ENCODE measurements around the gene FBXL20.
"Not testable (repeated sequence)": the region's sequence is repeated elsewhere in the genome, so short reads cannot be mapped to it uniquely, and the experiment has no call there.

- not testable (repeated sequence) for TF ChIP-seq CTCF, POLR2A (IDR thresholded peaks at IDR 0.05)
Observed at GRCh38 chr17:39346863-39347262, 54.6 kb downstream of the FBXL20 start.
